OCI-LY7 (cell line): ENCODE data around the gene ATP8B3. TPM values are rescaled to one million over a fixed set of nuclear protein-coding genes. Genes with fewer than 3 reads are reported as not detected.

Source experiments
- BruUV-seq: library from RNA; stranded (reverse); fragments of 400-500 nt; replicated peaks from 2 replicates; lab custom pipeline; 2021; lab: Mats Ljungman, UMichigan
- CTCF ChIA-PET: fragments of 300-600 bp; sonication (Branson Sonifier 250); formaldehyde crosslinking; loops from one replicate; lab custom pipeline; 2022; ENCODE audit warnings: antibody characterized with exemption; ENCODE audit not compliant: unreplicated experiment; lab: Charles Lee
- POLR2A ChIA-PET: fragments of 300-600 bp; sonication (Branson Sonifier 250); formaldehyde crosslinking; loops from one replicate; lab custom pipeline; 2022; ENCODE audit warnings: antibody characterized with exemption; lab: Charles Lee
- DNase-seq: peaks from one replicate; pipeline ENCODE4 v3.0.0-alpha.2; 2015; ENCODE audit warnings: low spot score
- H2AFZ ChIP-seq: fragments of 200-600 bp; sonication (generic), shearing (Covaris generic); 2 replicates; pipeline ENCODE4 v1.6.1; 2014; ENCODE audit warnings: mild to moderate bottlenecking, antibody characterized with exemption, low read length, moderate library complexity
- H3K27ac ChIP-seq: fragments of 200-600 bp; sonication (generic); 2 replicates; pipeline ENCODE4 v1.5.1; 2014; ENCODE audit warnings: mixed run types, low read depth, mild to moderate bottlenecking, moderate library complexity, low read length, inconsistent platforms; ENCODE audit not compliant: poor library complexity, severe bottlenecking
- H3K36me3 ChIP-seq: fragments of 200-600 bp; sonication (generic); 2 replicates; pipeline ENCODE4 v1.6.1; 2014; ENCODE audit warnings: mild to moderate bottlenecking, antibody characterized with exemption, low read length, moderate library complexity, mixed read lengths; ENCODE audit not compliant: insufficient read depth
- H3K4me1 ChIP-seq: fragments of 200-600 bp; sonication (generic); 2 replicates; pipeline ENCODE4 v1.5.1; 2014; ENCODE audit warnings: mild to moderate bottlenecking, low read length; ENCODE audit not compliant: insufficient read depth, poor library complexity, severe bottlenecking
- H3K4me2 ChIP-seq: fragments of 200-600 bp; sonication (generic); 2 replicates; pipeline ENCODE4 v1.6.1; 2014; ENCODE audit warnings: mild to moderate bottlenecking, low read length
- H3K4me3 ChIP-seq: fragments of 200-600 bp; sonication (generic); 2 replicates; pipeline ENCODE4 v1.5.1; 2014; ENCODE audit warnings: mild to moderate bottlenecking, low read depth, low read length; ENCODE audit not compliant: poor library complexity, severe bottlenecking
- H3K79me2 ChIP-seq: fragments of 200-600 bp; sonication (generic); 2 replicates; pipeline ENCODE4 v1.6.1; 2016; ENCODE audit warnings: low read depth, mild to moderate bottlenecking, low read length, moderate library complexity, mixed read lengths; ENCODE audit not compliant: insufficient read depth
- H3K9me2 ChIP-seq: fragments of 200-600 bp; sonication (generic); 2 replicates; pipeline ENCODE4 v1.6.1; 2016; ENCODE audit warnings: mild to moderate bottlenecking, low read length, mixed read lengths; ENCODE audit not compliant: insufficient read depth
- H3K9me3 ChIP-seq: fragments of 200-600 bp; sonication (generic); 2 replicates; pipeline ENCODE4 v1.6.1; 2014; ENCODE audit warnings: mild to moderate bottlenecking, mixed run types, low read length, mixed read lengths
- H4K20me1 ChIP-seq: fragments of 200-600 bp; sonication (generic); 2 replicates; pipeline ENCODE4 v1.6.1; 2014; ENCODE audit warnings: mild to moderate bottlenecking, antibody characterized with exemption, low read length, moderate library complexity, mixed read lengths; ENCODE audit not compliant: insufficient read depth
- CTCF ChIP-seq: fragments of 200-600 bp; sonication (generic); conservative IDR thresholded peaks from 2 replicates; pipeline ENCODE4 v1.5.1; 2014; ENCODE audit warnings: mild to moderate bottlenecking, antibody characterized with exemption, low read length, moderate library complexity, mixed read lengths
- EZH2phosphoT487 ChIP-seq: fragments of 200-600 bp; sonication (generic); IDR thresholded peaks from 2 replicates; pipeline ENCODE4 v1.6.1; 2018; ENCODE audit warnings: low read depth, borderline replicate concordance, mild to moderate bottlenecking, mixed run types, antibody characterized with exemption, low read length, moderate library complexity, mixed read lengths
- intact Hi-C: fragments of 100-400 bp; cut with micrococcal nuclease; formaldehyde crosslinking; loops from one replicate; pipeline ENCODE4 v1.10.0; 2022; ENCODE audit not compliant: unreplicated experiment
- total RNA-seq, 2 experiments: library from RNA; depleted of rRNA in 1 of 2; stranded (reverse); fragments of >200 nt in 1 of 2; shearing (Covaris generic) in 1 of 2; gene quantifications; 2 replicates each; pipeline ENCODE4 v1.2.3, GENCODE V29; 2014 to 2022

The ATP8B3 gene
- total RNA-seq, 2 experiments from 2014 or later, result 5.9 to 19.3 TPM

DNA sequence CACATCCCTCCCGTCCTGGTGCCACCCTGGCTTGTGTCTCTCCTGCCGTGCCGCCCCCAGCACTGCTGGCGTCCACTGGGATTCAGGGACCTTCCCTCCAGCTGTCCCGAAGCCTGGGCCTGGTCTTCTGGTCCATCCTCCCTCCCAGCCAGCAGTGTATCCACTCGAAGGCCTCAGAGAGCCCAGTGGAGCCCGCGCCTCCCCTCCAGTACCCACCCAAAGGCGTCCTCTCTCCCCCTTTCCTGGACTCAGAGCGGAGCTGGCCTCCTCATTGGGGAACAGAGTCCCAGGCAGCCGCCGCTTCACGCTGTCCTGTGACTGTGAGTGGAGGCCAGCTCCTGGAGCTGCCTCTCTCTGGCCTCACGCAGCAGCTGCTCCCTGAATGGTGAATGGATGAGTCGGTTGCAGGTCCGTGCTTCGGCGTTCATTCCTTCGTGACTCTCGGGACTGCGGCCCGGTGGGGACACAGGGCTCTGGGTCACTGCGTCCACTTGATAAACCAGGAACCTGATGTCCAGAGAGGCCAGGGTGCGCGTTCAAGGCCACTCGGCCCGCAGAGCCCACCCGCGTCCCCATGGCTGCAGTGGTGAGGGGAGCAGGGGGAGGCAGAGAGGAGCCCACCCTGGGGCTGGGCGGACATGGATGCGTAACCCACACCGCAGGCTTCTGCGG, 46.7 kb downstream of the ATP8B3 start:
- CTCF ChIA-PET, result interaction anchor here (1.2 kb wide), 1 partner anchor 93 kb away, joined by 3 read pairs; no protein-coding TSS in a partner anchor
- H3K4me2 ChIP-seq, result no peak overlapping the region
- H4K20me1 ChIP-seq, result no peaks in the 10 kb centered on the region
- H3K4me3 ChIP-seq, result no peak overlapping the region
- no TSS peak for BruUV-seq
- DNase-seq, result no peak
- no peak overlapping the region for H3K27ac ChIP-seq
- peaks cover 10% of the 10 kb centered on the region for H3K4me1 ChIP-seq
- no peaks in the 10 kb centered on the region for H3K9me2 ChIP-seq
- H3K79me2 ChIP-seq, result no peaks in the 10 kb centered on the region
- intact Hi-C loops, result no loop called here
- no peaks in the 10 kb centered on the region for H3K9me3 ChIP-seq
- no peaks in the 10 kb centered on the region for H3K36me3 ChIP-seq
- no peak overlapping the region for H2AFZ ChIP-seq
- TF ChIP-seq CTCF (no peak), EZH2phosphoT487 (no peak)
- POLR2A ChIA-PET, result interaction anchor here (0.6 kb wide), 1 partner anchor 9 kb away, joined by 4 read pairs; no protein-coding TSS in a partner anchor

GRCh38 chr19:1764729-1765128, 47.3 kb downstream of the ATP8B3 start:
- no peak for DNase-seq
- Histone ChIP-seq H3K4me1 (peaks cover 10% of the 10 kb centered on the region), H3K4me3 (no peak overlapping the region), H2AFZ (no peak overlapping the region), H3K4me2 (no peak overlapping the region), H3K9me2 (no peaks in the 10 kb centered on the region), H3K36me3 (no peaks in the 10 kb centered on the region), H4K20me1 (no peaks in the 10 kb centered on the region), H3K9me3 (no peaks in the 10 kb centered on the region), H3K79me2 (no peaks in the 10 kb centered on the region), H3K27ac (no peak overlapping the region)
- TF ChIP-seq CTCF (no peak), EZH2phosphoT487 (no peak)
- intact Hi-C loops, result no loop called here
- ChIA-PET POLR2A (interaction anchor here (0.6 kb wide), 1 partner anchor 8 kb away, joined by 4 read pairs; no protein-coding TSS in a partner anchor), CTCF (no interaction called here)
- BruUV-seq, result no TSS peak
